GM18909 (cell line): ENCODE data around the gene NT5C3A.
"Not testable (repeated sequence)": the region's sequence is repeated elsewhere in the genome, so short reads cannot be mapped to it uniquely, and the experiment has no call there.

ENCODE experiments used
- ATAC-seq: cut with Tn5 transposase; IDR thresholded peaks from one replicate; pipeline ENCODE4 v1.9.1; 2021; ENCODE audit warnings: mild to moderate bottlenecking; ENCODE audit not compliant: unreplicated experiment, poor library complexity

The NT5C3A gene

DNA sequence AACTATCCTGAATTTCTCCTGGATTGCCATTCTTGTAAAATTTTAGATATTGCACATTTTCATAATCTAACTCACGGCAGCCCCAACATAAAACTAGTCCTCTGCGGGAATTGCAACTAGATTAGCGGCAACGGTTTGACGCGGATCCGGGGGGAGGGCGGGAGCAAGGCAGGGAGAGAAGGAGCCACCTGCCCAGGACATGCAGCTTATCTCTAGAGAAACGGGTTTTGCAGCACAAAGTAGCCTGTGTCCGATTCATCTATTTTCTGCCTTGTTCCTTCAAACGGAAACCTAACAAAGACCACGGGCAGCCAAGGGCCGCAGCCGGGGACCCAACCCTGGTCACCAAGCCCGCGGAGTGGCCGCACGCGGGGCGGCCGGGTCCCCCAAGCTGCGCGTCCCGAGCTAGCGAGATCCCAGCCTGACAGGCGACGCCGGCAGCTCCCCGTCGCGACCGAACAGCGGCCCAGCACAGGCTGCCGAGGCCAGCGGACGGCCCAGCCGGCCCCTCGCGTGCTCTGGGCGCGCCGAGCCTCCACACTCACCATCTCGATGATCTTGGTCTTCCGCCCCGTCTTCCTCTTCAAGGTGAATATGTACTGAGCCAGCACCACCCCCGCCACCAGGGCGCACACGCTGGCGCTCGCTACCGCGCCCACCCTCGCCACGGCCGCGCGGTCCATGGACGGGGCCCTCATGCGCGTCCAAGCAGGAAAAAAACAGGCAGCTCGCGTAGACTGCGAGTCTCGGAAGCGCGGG lies at the start of gene NT5C3A:
Gene NT5C3A, minus strand, starts transcription at position 754 of the 759 bp plus-strand sequence. Its CDS starts 71 bp downstream, at position 683.
- ATAC-seq: peak; percentile 42

DNA sequence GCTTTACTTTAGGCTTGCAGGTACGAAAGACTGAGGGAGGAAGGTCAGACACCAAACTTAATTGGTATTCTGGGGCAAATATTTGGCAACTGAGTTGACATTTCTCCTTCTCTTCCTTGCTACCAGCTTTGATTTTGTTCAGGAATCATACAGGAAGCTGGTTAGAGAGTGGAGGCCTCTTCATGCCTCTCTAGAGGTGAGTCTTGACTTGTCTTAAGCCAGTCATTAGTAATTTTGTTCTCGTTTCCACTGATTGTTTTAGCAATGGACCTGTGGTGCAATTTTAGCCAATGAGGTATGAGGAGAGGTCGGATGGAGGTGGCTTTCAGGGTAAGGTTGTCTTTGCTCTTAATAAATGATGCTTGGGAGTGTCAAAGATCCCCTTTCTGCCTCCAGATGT lies 49.0 kb upstream of the NT5C3A start:
- no peak for ATAC-seq

DNA sequence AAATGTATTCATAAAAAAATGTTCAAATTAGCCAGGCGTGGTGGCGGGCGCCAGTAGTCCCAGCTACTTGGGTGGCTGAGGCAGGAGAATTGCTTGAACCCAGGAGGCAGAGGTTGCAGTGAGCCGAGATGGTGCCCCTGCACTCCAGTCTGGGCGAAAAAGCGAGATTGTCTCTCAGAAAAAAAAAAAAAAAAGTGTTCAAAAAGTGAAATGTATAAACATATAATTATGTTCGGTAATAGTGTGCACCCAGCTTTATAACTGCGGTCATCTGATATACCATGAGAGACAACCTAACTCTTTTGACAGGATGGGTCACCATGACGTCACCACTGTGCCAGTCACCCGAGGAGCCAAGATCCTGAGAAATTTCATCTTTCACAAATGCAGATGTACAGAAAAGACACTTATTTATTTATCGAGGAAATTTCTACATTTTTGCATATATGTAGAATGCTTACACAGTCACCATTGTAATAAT lies 47.2 kb upstream of the NT5C3A start:
- ATAC-seq: no peak

DNA sequence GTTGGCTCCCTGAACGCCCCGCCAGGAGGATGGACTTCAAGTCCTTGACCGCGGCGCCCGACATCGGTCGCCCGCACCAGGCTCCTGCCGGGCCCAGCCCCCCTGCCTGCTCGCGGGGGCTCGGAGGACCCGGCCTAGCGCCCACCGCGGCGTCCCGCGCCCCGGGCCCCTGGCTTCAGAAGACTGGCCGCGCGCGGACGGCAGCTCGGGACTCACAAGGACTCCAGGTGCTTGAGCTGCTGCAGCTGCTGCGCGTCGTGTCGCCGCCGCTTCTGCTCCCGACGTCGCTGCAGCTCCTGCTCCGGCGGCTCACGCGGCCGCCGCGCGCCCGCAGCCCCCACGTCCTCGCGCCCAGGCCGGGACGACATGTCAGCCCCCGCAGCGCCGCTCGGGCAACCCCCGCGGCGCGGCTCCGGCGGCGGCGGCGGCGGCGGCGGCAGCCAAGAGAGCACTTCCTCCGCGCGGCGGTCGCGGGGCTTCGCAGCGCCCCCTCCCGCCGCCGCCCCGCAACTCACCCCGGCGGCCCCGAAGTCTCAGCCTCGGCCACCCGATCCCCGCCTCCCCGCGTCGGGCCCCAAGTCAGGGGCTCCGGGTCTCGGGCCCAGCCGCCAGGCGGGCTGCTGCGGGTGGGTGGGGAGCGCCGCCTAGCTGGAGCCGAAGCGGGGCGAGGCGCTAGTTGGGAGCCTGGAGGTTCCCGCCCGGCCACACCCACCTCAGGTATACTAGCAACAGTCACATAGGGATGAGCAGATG lies 46.6 kb upstream of the NT5C3A start, which contains the start of gene RP9:
Gene RP9, minus strand, starts transcription at position 400 of the 753 bp plus-strand sequence. Its CDS starts 32 bp downstream, at position 368.
- peak; percentile 88 for ATAC-seq

DNA sequence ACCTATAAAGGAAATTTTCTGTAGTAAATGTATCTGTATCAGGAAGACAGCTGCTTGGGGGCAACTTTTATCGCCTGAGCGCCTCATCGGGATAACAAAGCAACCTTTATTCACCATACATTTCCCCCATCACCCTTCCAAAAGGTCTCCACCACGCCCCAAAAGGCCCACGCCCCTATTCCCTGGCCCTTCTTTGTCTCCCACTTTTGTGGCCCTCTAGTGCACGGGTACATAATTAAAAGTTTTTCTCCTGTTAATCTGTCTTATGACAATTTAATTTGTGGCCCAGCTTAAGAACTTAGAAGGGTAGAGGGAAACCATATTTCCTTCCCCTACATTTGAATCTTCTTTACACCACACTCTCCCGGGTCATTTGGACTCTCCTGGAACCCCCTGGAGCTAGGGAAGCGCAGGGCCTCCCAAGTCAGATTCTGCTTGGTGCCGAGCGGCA lies 46.0 kb upstream of the NT5C3A start:
- ATAC-seq: peak; percentile 9

DNA sequence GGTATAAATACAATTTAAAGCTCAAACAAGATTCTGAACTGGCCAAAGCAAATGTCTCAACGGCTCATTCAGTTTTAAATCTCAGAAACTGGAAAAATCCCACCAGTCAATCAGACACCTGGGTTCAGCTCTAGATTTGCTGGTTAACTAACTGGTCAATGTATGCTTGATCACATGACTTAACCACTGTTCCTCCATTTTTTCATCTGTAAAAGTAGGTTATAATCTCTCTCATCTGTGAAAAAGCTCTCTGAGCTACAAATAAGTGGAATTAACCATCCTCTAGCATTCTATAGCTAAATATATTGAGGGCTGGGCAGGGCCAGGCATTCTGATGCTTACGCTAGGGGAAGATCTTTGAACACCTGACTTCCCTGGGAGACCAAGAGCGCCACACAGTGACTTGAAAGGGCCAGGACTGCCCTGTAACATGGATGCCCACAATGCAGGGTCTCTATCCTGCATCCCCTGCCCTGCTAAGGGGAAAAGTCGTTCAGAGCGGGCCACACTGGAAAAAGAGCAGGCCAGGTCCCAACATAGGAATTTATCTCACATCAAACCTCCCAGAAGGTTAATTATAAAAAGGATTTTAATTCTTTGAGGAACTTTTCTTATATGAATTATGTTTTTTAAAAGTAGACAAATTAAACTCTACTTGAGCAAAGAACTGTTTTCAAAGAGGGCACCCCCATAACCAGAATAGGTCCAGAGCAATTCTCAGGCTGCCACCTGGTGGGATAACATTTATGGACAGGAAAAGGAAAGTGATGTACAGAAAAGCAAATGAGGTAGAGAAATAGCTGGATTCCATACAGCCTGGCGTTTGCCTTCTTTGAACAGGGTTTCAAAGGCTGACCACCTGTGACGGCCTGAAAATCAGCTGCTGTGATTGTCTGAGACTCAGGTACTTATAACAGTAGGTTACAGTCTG lies 44.8 kb upstream of the NT5C3A start:
- ATAC-seq: peak; percentile 52

DNA sequence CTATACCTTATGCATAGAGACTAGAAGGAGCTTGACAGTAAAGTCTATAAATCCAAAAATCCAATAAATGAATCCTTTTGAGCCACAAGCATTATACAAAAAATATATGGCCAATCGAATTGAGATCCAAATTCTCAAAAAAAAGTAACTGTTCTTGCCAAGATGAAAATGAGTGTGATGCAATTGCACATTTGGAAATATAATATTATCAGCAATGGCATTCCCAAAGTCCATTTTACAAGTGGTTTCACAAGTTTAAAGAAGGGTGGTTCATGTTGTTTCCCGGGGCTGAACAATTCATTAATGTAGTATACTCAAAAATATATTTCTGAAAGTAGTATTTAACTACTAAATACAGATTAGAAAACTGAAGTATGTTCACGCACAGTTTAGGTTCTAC lies 39.3 kb upstream of the NT5C3A start:
- no peak for ATAC-seq

DNA sequence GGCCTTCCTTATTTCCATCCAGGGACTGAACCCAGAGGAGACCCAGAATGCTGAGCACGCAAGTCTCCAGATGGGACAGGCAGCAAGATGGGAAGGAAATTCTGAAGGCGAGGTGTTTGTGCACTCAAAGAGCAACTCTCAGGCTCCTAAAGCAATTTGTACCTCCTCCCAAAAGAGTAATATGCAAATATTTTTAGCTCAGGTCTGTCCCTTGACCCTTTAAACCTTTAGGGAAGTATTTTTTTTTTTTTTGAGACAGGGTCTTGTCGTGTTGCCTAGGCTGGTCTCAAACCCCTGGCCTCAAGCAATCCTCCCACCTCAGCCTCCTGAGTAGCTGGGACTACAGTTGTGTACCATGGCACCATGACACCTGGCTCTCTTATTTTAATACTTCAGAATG lies 38.2 kb upstream of the NT5C3A start:
- ATAC-seq: no peak

DNA sequence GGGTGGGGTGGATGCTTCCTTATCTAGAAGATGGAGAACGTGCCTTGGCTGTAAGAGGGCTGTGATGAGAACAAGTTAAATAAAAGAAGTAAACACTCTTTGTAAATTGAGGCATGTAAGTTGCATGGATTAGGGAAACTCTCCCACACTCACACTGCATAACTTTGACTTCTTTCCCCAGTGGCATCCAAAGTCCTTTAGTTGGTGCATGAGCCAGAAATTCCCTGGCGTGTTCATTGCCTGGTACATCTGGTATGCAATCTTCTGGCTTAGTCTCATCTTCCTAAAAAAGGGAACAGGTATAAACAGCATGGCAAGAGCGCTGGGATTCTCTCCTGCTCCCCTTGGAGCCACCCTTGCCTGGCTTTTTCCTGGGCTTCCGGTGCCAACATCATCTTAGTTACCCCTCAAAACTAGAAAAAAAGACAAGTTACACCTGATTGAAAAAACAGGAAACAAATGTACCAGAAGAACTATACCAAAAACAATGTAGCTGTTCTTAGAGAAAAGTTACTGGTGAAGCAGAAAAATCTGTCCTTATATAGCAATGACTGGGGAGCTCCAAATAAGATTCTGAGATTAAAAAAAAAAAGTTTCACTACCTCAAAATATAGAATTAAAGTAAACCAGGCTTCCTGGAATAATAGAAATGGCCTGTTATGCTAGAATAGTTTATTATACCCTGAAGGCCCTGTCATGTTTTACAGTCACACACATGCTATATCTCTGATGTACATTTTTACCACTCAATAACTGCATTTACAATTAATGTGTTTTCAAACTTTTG lies 36.8 kb upstream of the NT5C3A start:
- no peak for ATAC-seq

DNA sequence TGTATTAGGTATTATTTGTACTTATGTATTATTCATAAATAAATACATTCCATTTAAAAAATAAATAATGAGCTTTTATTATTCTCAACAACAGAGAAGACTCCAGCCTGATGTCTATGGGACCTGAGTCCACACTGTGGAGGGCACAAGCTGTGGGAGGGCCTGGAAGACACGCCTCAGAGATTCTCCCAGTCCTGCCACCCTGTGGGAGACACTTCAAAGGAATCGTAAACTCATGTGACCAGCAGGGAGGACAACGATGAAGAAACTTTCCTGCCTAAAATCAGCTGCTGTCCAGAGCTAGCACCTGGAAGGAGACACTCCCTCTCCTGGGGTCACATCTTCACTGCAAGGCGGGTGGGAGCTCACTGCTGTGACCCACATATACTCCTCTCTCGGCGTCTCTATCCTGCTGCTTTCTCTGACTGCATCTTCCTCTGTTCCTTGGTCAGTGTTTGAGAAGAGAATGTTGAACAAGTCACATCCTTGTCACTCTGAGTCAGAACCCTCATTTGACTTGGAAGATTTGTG lies 32.2 kb upstream of the NT5C3A start:
- not testable (repeated sequence) for ATAC-seq

DNA sequence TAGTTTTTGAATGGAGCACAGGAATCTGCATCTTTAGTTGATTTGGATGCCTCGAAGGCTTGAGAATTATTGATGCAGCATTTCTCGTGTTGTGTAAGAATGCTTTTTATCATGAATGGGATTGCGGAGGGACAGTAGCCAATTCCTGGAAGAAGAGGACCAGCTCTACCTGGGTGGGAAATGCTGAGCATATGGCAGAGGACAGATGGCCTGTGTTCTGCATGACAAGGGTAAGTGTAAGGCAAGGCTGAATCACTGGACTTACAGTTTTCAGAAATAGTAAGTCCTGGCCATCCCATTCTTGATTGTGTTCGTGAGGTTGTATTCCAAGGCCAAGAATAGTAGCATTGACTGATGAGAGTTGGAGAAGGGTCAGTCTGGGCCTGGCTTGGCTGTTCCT lies 30.7 kb upstream of the NT5C3A start:
- ATAC-seq: no peak

DNA sequence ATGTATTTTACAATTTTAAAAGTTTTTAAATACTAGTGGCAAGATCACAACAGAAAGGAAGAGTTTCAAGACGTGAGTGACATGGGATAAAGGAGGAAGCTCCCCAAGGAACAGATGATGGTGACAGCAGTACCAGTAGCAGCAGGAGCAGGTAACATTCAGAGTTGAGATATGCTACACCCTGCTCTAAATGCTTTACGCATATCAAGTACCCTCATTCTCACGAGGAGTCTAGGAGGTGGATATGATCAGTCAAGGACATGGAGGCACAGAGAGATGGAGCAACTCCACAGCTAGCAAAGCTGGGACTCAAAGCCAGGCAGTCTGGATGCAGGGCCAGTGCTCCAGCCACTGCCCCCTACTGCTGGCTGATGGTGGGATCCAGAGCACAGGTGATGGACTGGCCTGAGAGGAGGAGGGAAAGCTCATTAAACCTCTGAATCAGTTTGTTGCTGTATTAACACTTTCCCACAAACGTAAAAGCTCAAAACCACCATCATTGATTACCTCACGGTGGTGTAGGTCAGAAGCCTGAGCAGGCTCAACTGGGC lies 29.1 kb upstream of the NT5C3A start:
- ATAC-seq: no peak

DNA sequence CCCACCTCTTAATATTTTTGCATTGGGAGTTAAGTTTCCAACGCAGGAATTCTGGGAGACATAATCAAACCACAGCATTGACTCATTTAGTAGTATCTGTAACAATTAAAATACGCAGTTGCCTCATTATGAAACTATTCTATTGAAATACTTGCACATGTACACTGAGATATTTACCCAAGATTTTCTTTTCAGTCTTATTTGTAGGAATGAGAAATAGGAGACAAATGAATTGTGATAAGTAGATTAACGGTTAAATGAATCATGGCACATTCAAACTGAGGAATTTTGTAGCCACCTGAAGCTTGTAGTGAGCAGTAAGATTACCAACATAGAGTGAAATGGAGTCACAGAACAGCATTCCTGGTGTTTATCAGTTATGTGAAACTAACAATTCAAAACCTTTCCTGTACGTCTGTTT lies 28.5 kb upstream of the NT5C3A start:
- ATAC-seq: no peak

DNA sequence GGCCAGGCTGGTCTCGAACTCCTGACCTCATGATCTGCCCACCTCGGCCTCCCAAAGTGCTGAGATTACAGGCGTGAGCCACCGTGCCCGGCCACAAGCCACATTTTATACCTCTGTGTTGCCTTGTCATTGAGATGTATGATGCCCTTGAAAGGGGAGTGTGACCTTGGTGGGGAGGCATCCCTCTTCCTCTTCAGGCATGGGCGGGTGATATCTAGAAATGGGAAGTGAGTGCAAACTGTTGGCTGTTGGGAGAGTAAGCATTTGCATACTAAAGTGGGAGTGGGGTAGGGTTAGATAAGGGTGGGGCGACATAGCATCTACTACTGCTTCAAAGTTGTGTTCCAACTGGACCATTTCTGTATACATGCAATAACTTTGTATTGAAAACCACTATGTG lies 26.6 kb upstream of the NT5C3A start:
- no peak for ATAC-seq

DNA sequence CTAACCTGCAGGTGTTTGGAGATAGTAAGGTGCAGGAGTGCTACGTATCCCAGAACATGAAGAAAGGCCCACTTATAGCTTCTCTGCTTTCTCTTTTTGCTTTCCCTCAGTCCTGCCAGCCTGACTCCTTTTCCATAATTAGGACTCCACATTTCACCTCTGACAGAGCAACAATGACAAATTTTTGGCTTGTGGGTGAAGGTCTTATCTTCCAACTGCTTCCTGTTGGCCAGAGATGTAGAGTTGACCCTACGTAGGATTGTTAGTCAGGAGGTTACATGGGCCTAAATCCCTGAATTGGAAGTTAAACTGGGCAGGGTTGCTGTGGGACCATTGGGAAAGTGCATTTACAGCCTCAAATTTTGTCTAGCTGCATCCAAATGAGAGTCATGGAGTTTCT lies 25.3 kb upstream of the NT5C3A start:
- no peak for ATAC-seq

DNA sequence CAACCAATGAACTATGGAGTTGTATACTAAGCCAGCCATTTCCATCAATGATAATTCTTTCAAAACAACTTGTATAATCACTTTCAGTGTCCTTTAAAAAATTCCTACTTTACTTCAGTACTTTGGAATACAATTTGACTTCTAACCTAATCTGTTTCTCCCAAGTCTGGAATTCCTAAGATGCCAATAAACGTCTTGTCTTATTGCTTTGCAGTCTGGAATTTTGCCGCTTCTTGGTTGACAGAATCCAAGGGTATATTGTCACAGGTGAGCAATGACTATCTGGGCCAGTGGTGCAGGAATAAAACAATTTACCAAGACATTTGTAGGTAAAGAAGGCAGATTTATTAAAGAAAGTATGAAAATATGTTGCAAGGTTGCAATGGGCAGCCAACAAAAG lies 24.8 kb upstream of the NT5C3A start:
- no peak for ATAC-seq

DNA sequence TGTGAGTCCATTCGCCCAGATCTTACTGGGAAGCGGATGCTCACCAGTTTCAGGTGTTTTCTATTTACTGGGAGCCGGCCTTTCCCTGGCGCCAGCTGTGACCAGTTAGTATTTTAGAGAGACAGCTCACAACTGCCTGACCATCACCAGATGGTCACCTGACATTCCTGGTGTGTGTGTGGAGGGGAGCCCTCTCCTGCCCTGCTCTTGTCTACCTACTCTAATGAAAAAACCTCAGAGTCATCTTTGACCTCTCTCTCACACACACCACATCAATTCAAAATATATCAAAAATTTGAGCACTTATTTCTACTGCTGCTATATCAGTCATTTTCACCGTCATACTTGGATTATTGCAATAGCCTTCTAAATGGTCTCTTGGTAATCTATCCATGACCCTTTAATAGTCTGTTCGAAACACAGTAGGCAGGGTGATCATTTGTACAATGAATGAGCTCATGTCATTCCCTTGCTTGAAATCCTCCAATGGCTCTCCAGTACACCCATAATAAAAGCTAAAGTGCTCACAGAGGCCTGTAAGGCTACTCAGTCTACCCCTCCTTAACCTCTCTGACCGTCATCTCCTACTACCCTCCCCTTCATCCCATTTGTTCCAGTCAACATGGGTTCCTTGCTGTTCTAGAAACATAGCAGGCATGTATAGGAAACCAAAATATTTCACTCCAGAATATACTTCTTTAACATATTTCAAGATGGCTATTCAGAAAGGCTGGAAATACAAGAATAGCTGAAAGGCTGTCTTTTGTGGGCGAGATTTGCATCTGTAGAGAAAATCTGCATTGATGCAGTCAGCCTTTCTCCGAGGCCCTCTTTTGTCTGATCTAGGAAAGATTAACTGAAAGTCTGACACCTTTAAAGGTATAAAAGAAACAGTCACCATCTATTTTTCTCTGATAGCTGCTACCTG lies 17.5 kb upstream of the NT5C3A start:
- ATAC-seq: no peak

DNA sequence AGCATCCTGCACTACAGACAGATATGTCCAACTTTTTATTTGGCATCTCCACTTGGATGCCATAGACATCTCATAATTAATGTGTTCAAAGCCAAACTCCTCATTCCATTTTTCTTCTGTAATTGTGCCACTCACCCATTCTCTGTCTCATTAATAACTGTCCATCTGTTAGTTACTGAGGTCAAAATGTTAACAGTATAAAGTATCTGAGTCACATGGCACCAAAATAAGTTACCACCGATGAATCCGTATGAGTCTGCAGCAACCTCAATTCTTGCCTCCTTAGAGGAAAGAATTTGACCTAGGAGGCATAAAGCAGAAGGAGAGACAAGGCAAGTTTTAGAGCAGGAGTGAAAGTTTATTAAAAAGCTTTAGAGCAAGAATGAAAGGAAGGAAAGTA lies 16.5 kb upstream of the NT5C3A start:
- no peak for ATAC-seq
